K562 (cell line): ENCODE measurements around the gene ZBTB7A. TPM values are rescaled to one million over a fixed set of nuclear protein-coding genes. Genes with fewer than 3 reads are reported as not detected.

Source experiments
- CREM ChIP-seq: IDR thresholded peaks from 2 replicates; pipeline ENCODE4 v1.6.1; 2014; ENCODE audit warnings: antibody characterized with exemption, low read depth
- CTBP1 ChIP-seq: fragments of 450-650 bp; IDR thresholded peaks from 2 replicates; pipeline ENCODE4 v1.6.1; 2016; ENCODE audit warnings: borderline replicate concordance
- CUX1 ChIP-seq: fragments of 200-800 bp; sonication (Bioruptor generic); IDR thresholded peaks from 2 replicates; pipeline ENCODE4 v1.6.1; 2016; ENCODE audit warnings: missing genetic modification characterization, missing compliant biosample characterization
- GABPA ChIP-seq: fragments of 200-800 bp; sonication (Bioruptor generic); conservative IDR thresholded peaks from 2 replicates; pipeline ENCODE4 v1.6.1; 2016; ENCODE audit warnings: low read depth, missing genetic modification characterization, missing compliant biosample characterization
- HES1 ChIP-seq: fragments of 450-650 bp; IDR thresholded peaks from 2 replicates; pipeline ENCODE4 v1.6.1; 2016; ENCODE audit warnings: low read depth, mild to moderate bottlenecking, moderate library complexity
- MYC ChIP-seq, 2 experiments: fragments of 250-450 bp in 1 of 2; sonication (Bioruptor Pico) in 1 of 2; IDR thresholded peaks; 2 replicates each; pipeline versions ENCODE4 v1.5.1 to v1.6.1; 2012 to 2021; ENCODE audit warnings: low read depth in 2 of 2, borderline replicate concordance in 1 of 2, improper control_type of control experiment in 1 of 2, low read length in 1 of 2, mild to moderate bottlenecking in 1 of 2, moderate library complexity in 1 of 2
- PHF21A ChIP-seq: fragments of 450-650 bp; IDR thresholded peaks from 2 replicates; pipeline ENCODE4 v1.6.1; 2017; ENCODE audit warnings: low read depth, borderline replicate concordance
- POLR2G ChIP-seq: fragments of 200-400 bp; formaldehyde crosslinking; IDR thresholded peaks from 2 replicates; pipeline ENCODE4 v1.6.1; 2017; ENCODE audit warnings: low read depth, mild to moderate bottlenecking, antibody characterized with exemption, low read length, moderate library complexity
- RB1 ChIP-seq: fragments of 450-650 bp; IDR thresholded peaks from 2 replicates; pipeline ENCODE4 v1.6.1; 2017; ENCODE audit warnings: low read depth, mild to moderate bottlenecking
- SFPQ ChIP-seq: fragments of 200-400 bp; formaldehyde crosslinking; IDR thresholded peaks from 2 replicates; pipeline ENCODE4 v1.6.1; 2017; ENCODE audit warnings: mild to moderate bottlenecking, low read depth, low read length, moderate library complexity
- STAT5A ChIP-seq: IDR thresholded peaks from 2 replicates; pipeline ENCODE4 v1.6.1; 2012; ENCODE audit warnings: low read length, inconsistent platforms, borderline replicate concordance
- ZBTB33 ChIP-seq: sonication (generic); formaldehyde crosslinking; IDR thresholded peaks from 2 replicates; pipeline ENCODE4 v1.8.1; 2023; ENCODE audit warnings: mild to moderate bottlenecking, missing genetic modification reagents
- ZEB2 ChIP-seq: fragments of 450-650 bp; IDR thresholded peaks from 2 replicates; pipeline ENCODE4 v1.6.1; 2016
- polyA plus RNA-seq, 8 experiments: library from polyadenylated mRNA; depleted of rRNA in 4 of 8; stranded (reverse) in 5 of 8; unstranded in 3 of 8; fragments of >200 nt; fragmentation: Nextera tagmentation in 2 of 8; fragmentation: Illumina TruSeq in 1 of 8; extraction: Ambion mirVana in 2 of 8; extraction: Trizol in 1 of 8; gene quantifications; 2 replicates each; pipeline versions ENCODE4 v1.2.1 to v1.2.3, GENCODE V29; 2011 to 2014; ENCODE audit warnings: inconsistent platforms in 1 of 8, missing spikeins in 1 of 8
- total RNA-seq, 7 experiments: library from RNA; depleted of rRNA in 6 of 7; stranded (reverse); fragments of >200 nt in 6 of 7; fragmentation: Illumina TruSeq in 2 of 7; extraction: Trizol in 2 of 7; gene quantifications; 2 replicates each; pipeline versions ENCODE4 v1.2.1 to v1.2.3, GENCODE V29; 2011 to 2021; ENCODE audit warnings: low replicate concordance in 1 of 7

ZBTB7A gene
- total and polyA plus RNA-seq, 9 of the 15 experiments (the other 6 are each of a cell fraction or from before 2014, with no cell fraction given): 0.11 to 34.0 (median 4.6) TPM

DNA sequence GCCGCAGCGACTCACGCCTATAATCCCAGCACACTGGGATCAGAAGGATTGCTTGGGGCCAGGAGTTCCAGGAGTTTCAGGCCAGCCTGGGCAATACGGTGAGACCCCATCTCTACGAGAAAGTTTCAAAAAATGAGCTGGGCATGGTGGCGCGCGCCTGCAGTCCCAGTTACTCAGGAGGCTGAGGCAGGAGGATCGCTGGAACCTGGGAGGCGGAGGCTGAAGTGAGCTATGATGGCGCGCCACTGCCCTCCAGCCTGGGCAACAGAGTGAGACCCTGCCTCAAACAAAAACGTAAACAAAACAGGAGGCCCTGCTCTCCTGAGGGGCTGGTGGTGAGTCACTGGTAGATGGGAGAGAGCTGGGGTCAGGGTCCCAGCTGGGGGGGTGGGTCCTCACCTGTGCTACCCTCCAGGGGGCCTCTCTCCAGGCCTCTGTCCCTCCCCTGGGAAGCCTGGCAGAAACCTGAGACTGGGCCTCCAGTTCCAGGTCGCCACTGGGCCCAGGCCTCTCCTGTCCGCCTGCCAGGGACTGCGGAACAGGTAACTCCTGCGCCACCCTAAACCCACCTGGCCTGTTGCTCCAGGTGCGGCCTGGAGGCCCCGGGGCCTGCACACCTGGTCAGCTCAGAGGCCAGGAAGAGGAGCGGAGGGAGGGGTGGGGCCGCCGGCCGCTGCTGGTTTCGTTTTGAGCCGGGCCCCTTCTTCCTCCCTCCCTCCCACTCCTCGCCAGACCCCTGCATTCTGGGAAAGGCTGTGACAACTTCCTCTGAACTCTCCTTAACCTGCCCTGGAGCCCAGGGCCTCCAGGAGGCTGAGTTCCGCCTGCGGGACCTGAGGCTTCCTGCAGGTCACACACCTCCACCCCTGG lies 17.2 kb upstream of the ZBTB7A start (continued):
- no peak for TF ChIP-seq SFPQ
- TF ChIP-seq RB1: no peak
- no peak for TF ChIP-seq CUX1 (CRISPR knock-in tag)
- peak; percentile 37; the same call in 1 of the 2 replicates for TF ChIP-seq GABPA
- TF ChIP-seq MYC (IDR thresholded peaks at IDR 0.05; ENCODE audit: low read depth, low read length): peak; percentile 44; the same call in 1 of the 2 replicates
- TF ChIP-seq MYC (CRISPR knock-in tag; IDR thresholded peaks at IDR 0.05; ENCODE audit: borderline replicate concordance, low read depth): no peak
- TF ChIP-seq CREM: peak; percentile 30; the same call in 1 of the 2 replicates
- TF ChIP-seq HES1: no peak
- no peak for TF ChIP-seq PHF21A
- TF ChIP-seq ZBTB33 (CRISPR knock-in tag): peak; percentile 72; the same call in 1 of the 2 replicates
- TF ChIP-seq POLR2G: 0 out of 2 replicates have a peak, but pooled peaks have one; percentile 40
- peak; percentile 9; the same call in 1 of the 2 replicates for TF ChIP-seq CTBP1
- TF ChIP-seq STAT5A: no peak
- 0 out of 2 replicates have a peak, but pooled peaks have one; percentile 45 for TF ChIP-seq ZEB2
